Peyer's patch (tissue), 4 donors: ENCODE results near the gene SEH1L. TPM values are rescaled to one million over a fixed set of nuclear protein-coding genes. Genes with fewer than 3 reads are reported as not detected.
"Not testable (repeated sequence)": the region's sequence is repeated elsewhere in the genome, so short reads cannot be mapped to it uniquely, and the experiment has no call there.

Source experiments
- DNase-seq, 3 donors: peaks; one replicate each; pipeline ENCODE4 v3.0.0-alpha.2; 2017 to 2019
- H3K27ac ChIP-seq, 4 donors: fragments of 200-600 bp; sonication (generic); one replicate each; pipeline ENCODE4 v1.5.1; 2016 to 2019
- H3K27me3 ChIP-seq, 2 donors: fragments of 200-600 bp; sonication (generic); one replicate each; pipeline ENCODE4 v1.5.1; 2019
- H3K36me3 ChIP-seq, 3 donors: fragments of 200-600 bp; sonication (generic); one replicate each; pipeline ENCODE4 v1.5.1; 2016 to 2019
- H3K4me1 ChIP-seq, 4 donors: fragments of 200-600 bp; sonication (generic); one replicate each; pipeline ENCODE4 v1.5.1; 2016 to 2019
- H3K4me3 ChIP-seq, 4 donors: fragments of 200-600 bp; sonication (generic); 1 replicate in 3 of 4; 2 replicates in 1 of 4; pipeline ENCODE4 v1.5.1; 2016 to 2019; ENCODE audit warnings: mild to moderate bottlenecking in 1 of 4
- H3K9me3 ChIP-seq, 4 donors: fragments of 200-600 bp; sonication (generic); one replicate each; pipeline ENCODE4 v1.5.1; 2016 to 2019; ENCODE audit warnings: mild to moderate bottlenecking in 1 of 4
- CTCF ChIP-seq, 6 experiments: fragments of 450-650 bp in 4 of 6; fragments of 200-600 bp in 2 of 6; sonication (generic) in 1 of 6; IDR thresholded peaks; one replicate each; pipeline ENCODE4 v1.5.1; 2017 to 2019; ENCODE audit warnings: antibody characterized with exemption in 6 of 6, mild to moderate bottlenecking in 3 of 6, moderate library complexity in 1 of 6
- POLR2A ChIP-seq, 2 donors: fragments of 450-650 bp; IDR thresholded peaks; one replicate each; pipeline ENCODE4 v1.5.1; 2017; ENCODE audit warnings: antibody characterized with exemption in 2 of 2, mild to moderate bottlenecking in 2 of 2, moderate library complexity in 2 of 2
- total RNA-seq, 4 donors: library from RNA; depleted of rRNA; stranded (reverse); fragments of >200 nt; gene quantifications; one replicate each; pipeline ENCODE4 v1.1.0, GENCODE V29; 2016

Gene SEH1L
- total RNA-seq, 4 donors from 2014 or later = 18.6 to 38.0 (median 25.3) TPM

- no peak for DNase-seq
- TF ChIP-seq CTCF (IDR thresholded peaks at IDR 0.05) (no peak), POLR2A (IDR thresholded peaks at IDR 0.05) (no peak)
- Histone ChIP-seq H3K9me3 (no peaks in the 10 kb centered on the region), H3K4me1 (peaks cover 0 to 29% (median 0%) of the 10 kb centered on the region in 4 donors), H3K27me3 (no peaks in the 10 kb centered on the region), H3K27ac (peak overlapping the region; percentile 63 to 94 (median 88)), H3K4me3 (peak overlapping the region; percentile 60 to 88 (median 73)), H3K36me3 (peaks cover 0 to 4% (median 0%) of the 10 kb centered on the region in 3 donors)
These were observed 44.0 kb downstream of the SEH1L start for GRCh38 chr18:12991821-12992179.

GRCh38 chr18:12993439-12993838 is 45.6 kb downstream of the SEH1L start:
- H3K9me3 ChIP-seq = no peaks in the 10 kb centered on the region
- H3K27me3 ChIP-seq = no peaks in the 10 kb centered on the region
- no peak overlapping the region for H3K4me3 ChIP-seq
- H3K4me1 ChIP-seq = peaks cover 0 to 29% (median 0%) of the 10 kb centered on the region in 4 donors
- no peaks in the 10 kb centered on the region for H3K36me3 ChIP-seq
- no peak overlapping the region for H3K27ac ChIP-seq
- TF ChIP-seq POLR2A (IDR thresholded peaks at IDR 0.05) (no peak), CTCF (IDR thresholded peaks at IDR 0.05) (no peak)
- no peak for DNase-seq

- DNase-seq = no peak
- Histone ChIP-seq H3K4me1 (peaks cover 0 to 26% (median 0%) of the 10 kb centered on the region in 4 donors), H3K36me3 (no peaks in the 10 kb centered on the region), H3K9me3 (no peaks in the 10 kb centered on the region), H3K27me3 (no peaks in the 10 kb centered on the region), H3K4me3 (no peak overlapping the region), H3K27ac (no peak overlapping the region)
- TF ChIP-seq POLR2A (IDR thresholded peaks at IDR 0.05) (no peak), CTCF (IDR thresholded peaks at IDR 0.05) (no peak)
These were observed 47.6 kb downstream of the SEH1L start for GRCh38 chr18:12995424-12995823.

GRCh38 chr18:12995952-12996477 is 48.2 kb downstream of the SEH1L start:
- peaks cover 0 to 24% (median 0%) of the 10 kb centered on the region in 4 donors for H3K4me1 ChIP-seq
- peaks cover 0 to 6% (median 0%) of the 10 kb centered on the region in 3 donors for H3K36me3 ChIP-seq
- no peak overlapping the region for H3K27ac ChIP-seq
- H3K9me3 ChIP-seq = no peaks in the 10 kb centered on the region
- DNase-seq = no peak
- TF ChIP-seq CTCF (IDR thresholded peaks at IDR 0.05) = no peak
- no peak for TF ChIP-seq POLR2A (IDR thresholded peaks at IDR 0.05)
- no peaks in the 10 kb centered on the region for H3K27me3 ChIP-seq
- no peak overlapping the region for H3K4me3 ChIP-seq

- TF ChIP-seq CTCF (IDR thresholded peaks at IDR 0.05) (no peak), POLR2A (IDR thresholded peaks at IDR 0.05) (no peak)
- no peaks in the 10 kb centered on the region for H3K9me3 ChIP-seq
- H3K27ac ChIP-seq = no peak overlapping the region
- H3K4me1 ChIP-seq = peaks cover 0 to 24% (median 0%) of the 10 kb centered on the region in 4 donors
- peaks cover 0 to 14% (median 0%) of the 10 kb centered on the region in 3 donors for H3K36me3 ChIP-seq
- no peaks in the 10 kb centered on the region for H3K27me3 ChIP-seq
- no peak for DNase-seq
- no peak overlapping the region for H3K4me3 ChIP-seq
These were observed 49.0 kb downstream of the SEH1L start for GRCh38 chr18:12996661-12997292.

- peaks cover 0 to 19% (median 0%) of the 10 kb centered on the region in 3 donors for H3K36me3 ChIP-seq
These were observed 49.5 kb downstream of the SEH1L start for GRCh38 chr18:12997330-12997729.

More at GRCh38 chr18:12997330-12997729, 49.5 kb downstream of the SEH1L start:
- H3K27ac ChIP-seq, H3K4me3 ChIP-seq, DNase-seq, H3K27me3 ChIP-seq, H3K9me3 ChIP-seq: not testable (repeated sequence)
- peaks cover 0 to 23% (median 0%) of the 10 kb centered on the region in 4 donors for H3K4me1 ChIP-seq
